Sigmoid colon (tissue), 7 donors: ENCODE measurements around the gene CSTPP1. TPM values are rescaled to one million over a fixed set of nuclear protein-coding genes. Genes with fewer than 3 reads are reported as not detected.

Experiments
- DNase-seq: peaks from one replicate; pipeline ENCODE4 v3.0.0-alpha.2; 2019
- H3K27ac ChIP-seq, 4 donors: fragments of 200-600 bp; sonication (generic); one replicate each; pipeline ENCODE4 v1.5.1; 2016 to 2019; ENCODE audit warnings: mild to moderate bottlenecking in 1 of 4
- H3K27me3 ChIP-seq, 3 donors: fragments of 200-600 bp; sonication (generic); one replicate each; pipeline ENCODE4 v1.5.1; 2019; ENCODE audit warnings: mild to moderate bottlenecking in 1 of 3
- H3K36me3 ChIP-seq, 4 donors: fragments of 200-600 bp; sonication (generic); one replicate each; pipeline ENCODE4 v1.5.1; 2016 to 2019
- H3K4me1 ChIP-seq, 4 donors: fragments of 200-600 bp; sonication (generic); one replicate each; pipeline ENCODE4 v1.5.1; 2017 to 2019
- H3K4me3 ChIP-seq, 4 donors: fragments of 200-600 bp; sonication (generic); one replicate each; pipeline ENCODE4 v1.5.1; 2017 to 2019; ENCODE audit warnings: mild to moderate bottlenecking in 2 of 4, moderate library complexity in 1 of 4
- H3K9me3 ChIP-seq, 4 donors: fragments of 200-600 bp in 3 of 4; sonication (generic) in 3 of 4; one replicate each; pipeline versions ENCODE4 v1.5.1 to v1.6.1; 2013 to 2019
- EP300 ChIP-seq, 4 donors: sonication (generic); formaldehyde crosslinking; IDR thresholded peaks; one replicate each; pipeline ENCODE4 v1.6.1; 2017; ENCODE audit warnings: antibody characterized with exemption in 4 of 4
- POLR2A ChIP-seq, 2 donors: fragments of 450-650 bp; IDR thresholded peaks; one replicate each; pipeline ENCODE4 v1.6.1; 2016; ENCODE audit warnings: antibody characterized with exemption in 2 of 2, mild to moderate bottlenecking in 2 of 2, moderate library complexity in 2 of 2
- POLR2AphosphoS5 ChIP-seq, 4 donors: sonication (generic); formaldehyde crosslinking; IDR thresholded peaks; one replicate each; pipeline ENCODE4 v1.6.1; 2017; ENCODE audit warnings: antibody characterized with exemption in 4 of 4
- WGBS, 2 donors: extraction: QIAGEN DNeasy Blood & Tissue Kit; methylation state at CpG; one replicate each; pipeline ENCODE4 v1.1.7; 2013; 5-methylcytosine and 5-hydroxymethylcytosine counted together
- intact Hi-C: fragments of 100-400 bp; cut with DNase I; formaldehyde crosslinking; loops from one replicate; pipeline ENCODE4 v1.15.1; 2023
- polyA plus RNA-seq, 3 donors: library from polyadenylated mRNA; stranded (reverse); fragments of 200-250 nt; gene quantifications; one replicate each; pipeline ENCODE4 v1.2.3, GENCODE V29; 2013
- total RNA-seq, 4 donors: library from RNA; depleted of rRNA; stranded (reverse); fragments of >200 nt; gene quantifications; one replicate each; pipeline ENCODE4 v1.1.0, GENCODE V29; 2016
- TF ChIP-seq, protein P1 (sequence below), 4 experiments: fragments of 450-650 bp in 3 of 4; fragments of 200-600 bp in 1 of 4; IDR thresholded peaks; one replicate each; pipeline ENCODE4 v1.5.1; 2016 to 2019; ENCODE audit warnings: antibody characterized with exemption in 4 of 4, mild to moderate bottlenecking in 3 of 4, moderate library complexity in 2 of 4
- donor health status: healthy with polysubstance abuse.
- donor health status: Bipolar disorder and iron deficiency.
- donor health status: healthy.

The CSTPP1 gene
- total and polyA plus RNA-seq, 7 donors = 12.9 to 29.4 (median 22.8) TPM

DNA sequence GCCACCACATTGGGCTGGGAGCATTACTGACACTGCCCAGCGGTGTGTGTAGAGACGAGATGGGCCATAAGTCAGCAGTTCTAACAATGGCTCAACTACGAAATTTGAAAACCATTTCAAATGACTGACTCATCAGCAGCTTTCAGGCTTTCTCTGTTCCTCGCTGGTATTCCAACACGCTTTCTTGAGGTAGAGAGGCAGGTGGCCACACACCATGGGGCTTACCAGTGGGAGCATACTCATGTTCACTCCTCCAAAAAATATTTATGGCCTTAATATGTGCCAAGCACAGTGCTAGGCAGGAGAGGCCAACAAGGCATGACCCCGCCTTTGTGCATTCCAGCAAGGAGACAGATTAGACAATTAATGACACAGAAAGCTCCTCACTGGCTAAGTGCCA is 219.8 kb downstream of the CSTPP1 start:
- no peak overlapping the region for H3K27ac ChIP-seq
- intact Hi-C loops = no loop called here
- no peaks in the 10 kb centered on the region for H3K9me3 ChIP-seq
- TF ChIP-seq, protein P1, sequence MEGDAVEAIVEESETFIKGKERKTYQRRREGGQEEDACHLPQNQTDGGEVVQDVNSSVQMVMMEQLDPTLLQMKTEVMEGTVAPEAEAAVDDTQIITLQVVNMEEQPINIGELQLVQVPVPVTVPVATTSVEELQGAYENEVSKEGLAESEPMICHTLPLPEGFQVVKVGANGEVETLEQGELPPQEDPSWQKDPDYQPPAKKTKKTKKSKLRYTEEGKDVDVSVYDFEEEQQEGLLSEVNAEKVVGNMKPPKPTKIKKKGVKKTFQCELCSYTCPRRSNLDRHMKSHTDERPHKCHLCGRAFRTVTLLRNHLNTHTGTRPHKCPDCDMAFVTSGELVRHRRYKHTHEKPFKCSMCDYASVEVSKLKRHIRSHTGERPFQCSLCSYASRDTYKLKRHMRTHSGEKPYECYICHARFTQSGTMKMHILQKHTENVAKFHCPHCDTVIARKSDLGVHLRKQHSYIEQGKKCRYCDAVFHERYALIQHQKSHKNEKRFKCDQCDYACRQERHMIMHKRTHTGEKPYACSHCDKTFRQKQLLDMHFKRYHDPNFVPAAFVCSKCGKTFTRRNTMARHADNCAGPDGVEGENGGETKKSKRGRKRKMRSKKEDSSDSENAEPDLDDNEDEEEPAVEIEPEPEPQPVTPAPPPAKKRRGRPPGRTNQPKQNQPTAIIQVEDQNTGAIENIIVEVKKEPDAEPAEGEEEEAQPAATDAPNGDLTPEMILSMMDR (IDR thresholded peaks at IDR 0.05) = no peak
- TF ChIP-seq POLR2A (IDR thresholded peaks at IDR 0.05) = no peak
- TF ChIP-seq EP300 (IDR thresholded peaks at IDR 0.05) = no peak
- no peak for TF ChIP-seq POLR2AphosphoS5 (IDR thresholded peaks at IDR 0.05)
- H3K4me1 ChIP-seq = peaks cover 0 to 20% (median 11%) of the 10 kb centered on the region in 4 donors
- no peak for DNase-seq
- H3K36me3 ChIP-seq = peaks cover 0 to 27% (median 1%) of the 10 kb centered on the region in 4 donors
- 91 to 92% methylated on average over 6 of the region's 6 CpGs for WGBS, 2 donors
- no peak overlapping the region for H3K4me3 ChIP-seq
- H3K27me3 ChIP-seq = no peaks in the 10 kb centered on the region

DNA sequence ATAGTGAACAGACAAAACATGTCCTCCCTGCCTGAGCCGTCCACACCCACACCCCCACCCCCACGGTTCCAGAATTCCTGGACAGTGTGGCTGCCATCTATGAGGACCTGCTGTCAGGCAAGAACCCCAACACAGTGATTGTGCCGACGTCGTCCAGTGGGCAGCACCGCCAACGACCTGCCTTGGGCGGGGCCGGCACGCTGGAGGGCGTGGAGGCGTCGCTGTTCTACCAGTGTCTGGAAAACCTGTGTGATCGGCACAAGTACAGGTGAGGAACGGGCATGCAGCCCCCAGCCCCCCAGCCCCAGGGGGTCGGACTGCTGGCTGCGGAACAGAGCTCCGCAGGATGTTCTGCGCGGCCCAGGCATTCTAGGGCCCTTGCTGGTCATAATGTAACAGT is 220.4 kb downstream of the CSTPP1 start:
- Histone ChIP-seq H3K36me3 (peaks cover 0 to 27% (median 1%) of the 10 kb centered on the region in 4 donors), H3K4me1 (peaks cover 0 to 21% (median 16%) of the 10 kb centered on the region in 4 donors), H3K4me3 (no peak overlapping the region), H3K9me3 (no peaks in the 10 kb centered on the region), H3K27ac (no peak overlapping the region), H3K27me3 (no peaks in the 10 kb centered on the region)
- TF ChIP-seq POLR2AphosphoS5 (IDR thresholded peaks at IDR 0.05) (no peak), POLR2A (IDR thresholded peaks at IDR 0.05) (no peak), EP300 (IDR thresholded peaks at IDR 0.05) (no peak)
- TF ChIP-seq, protein P1 (IDR thresholded peaks at IDR 0.05) = no peak
- 90 to 92% methylated on average over 20 of the region's 20 CpGs for WGBS, 2 donors
- no peak for DNase-seq
- intact Hi-C loops = no loop called here

DNA sequence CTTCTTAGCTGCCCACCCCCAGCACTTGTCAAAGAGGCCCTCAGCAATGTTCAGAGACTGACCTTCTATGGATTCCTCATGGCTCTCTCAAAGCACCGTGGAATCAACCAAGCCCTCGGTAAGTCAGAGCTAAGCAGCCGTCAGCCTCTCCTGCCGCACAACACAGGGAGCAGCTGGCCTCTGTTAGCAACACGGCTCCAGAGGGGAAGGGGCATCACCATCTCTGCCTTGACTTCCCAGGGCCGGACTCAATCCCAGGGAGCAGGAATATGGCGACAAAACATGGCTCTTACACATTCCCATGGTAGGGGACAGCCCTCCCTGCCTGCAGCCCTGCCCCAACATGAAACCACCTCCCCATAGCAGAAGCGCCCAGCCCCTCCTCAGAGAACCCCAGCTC is 221.2 kb downstream of the CSTPP1 start:
- WGBS, 2 donors = 90 to 91% methylated on average over 8 of the region's 8 CpGs
- TF ChIP-seq EP300 (IDR thresholded peaks at IDR 0.05) (no peak), POLR2AphosphoS5 (IDR thresholded peaks at IDR 0.05) (no peak), POLR2A (IDR thresholded peaks at IDR 0.05) (no peak)
- TF ChIP-seq, protein P1 (IDR thresholded peaks at IDR 0.05) = no peak
- peaks cover 0 to 33% (median 1%) of the 10 kb centered on the region in 4 donors for H3K36me3 ChIP-seq
- H3K4me3 ChIP-seq = no peak overlapping the region
- H3K27ac ChIP-seq = no peak overlapping the region
- DNase-seq = no peak
- peaks cover 0 to 23% (median 13%) of the 10 kb centered on the region in 4 donors for H3K4me1 ChIP-seq
- intact Hi-C loops = no loop called here
- no peaks in the 10 kb centered on the region for H3K9me3 ChIP-seq
- H3K27me3 ChIP-seq = no peaks in the 10 kb centered on the region

DNA sequence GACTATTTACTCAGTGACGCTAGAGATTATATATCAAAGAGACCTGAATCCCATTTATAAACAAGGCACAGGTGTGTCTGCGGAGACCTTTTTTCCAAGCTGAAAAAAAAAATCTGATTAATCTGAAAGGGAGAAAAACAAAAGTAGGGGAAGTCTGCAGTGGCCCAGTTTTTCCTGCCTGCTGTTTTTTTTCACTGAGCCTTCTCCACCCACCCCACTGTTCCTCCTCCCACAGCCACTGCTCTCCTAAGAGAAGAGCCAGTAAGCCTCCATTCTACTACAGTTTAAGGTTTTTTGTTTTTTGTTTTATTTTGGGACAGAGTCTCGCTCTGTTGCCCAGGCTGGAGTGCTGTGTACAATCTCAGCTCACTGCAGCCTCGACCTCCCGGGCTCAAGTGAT is 221.7 kb downstream of the CSTPP1 start:
- Histone ChIP-seq H3K27me3 (no peaks in the 10 kb centered on the region), H3K27ac (no peak overlapping the region), H3K4me1 (peaks cover 0 to 18% (median 10%) of the 10 kb centered on the region in 4 donors), H3K9me3 (no peaks in the 10 kb centered on the region), H3K36me3 (peaks cover 0 to 33% (median 1%) of the 10 kb centered on the region in 4 donors), H3K4me3 (no peak overlapping the region)
- TF ChIP-seq POLR2AphosphoS5 (IDR thresholded peaks at IDR 0.05) = no peak
- TF ChIP-seq, protein P1 (IDR thresholded peaks at IDR 0.05) = no peak
- no peak for TF ChIP-seq POLR2A (IDR thresholded peaks at IDR 0.05)
- TF ChIP-seq EP300 (IDR thresholded peaks at IDR 0.05) = no peak
- 74 to 78% methylated on average over 5 of the region's 5 CpGs for WGBS, 2 donors
- DNase-seq = no peak
- intact Hi-C loops = no loop called here

DNA sequence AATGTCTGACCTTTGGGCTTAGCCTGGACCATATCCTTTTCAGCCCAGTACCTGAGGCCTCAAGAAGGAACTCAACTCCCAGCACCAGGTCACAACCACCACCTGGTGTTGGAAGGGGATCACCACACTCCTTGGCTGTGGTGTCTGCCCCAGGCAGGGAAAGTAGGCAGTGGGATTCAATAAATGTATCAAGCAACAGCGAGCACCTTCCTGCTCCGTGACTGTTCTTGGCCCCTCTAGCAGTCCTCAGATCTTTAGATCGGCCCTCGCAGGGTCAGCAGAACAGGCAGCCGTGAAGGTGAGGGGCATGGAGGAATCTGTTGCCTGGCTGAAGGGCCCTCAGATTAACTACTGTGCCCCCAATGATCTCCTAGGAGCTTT is 224.2 kb downstream of the CSTPP1 start:
- DNase-seq = no peak
- no peaks in the 10 kb centered on the region for H3K9me3 ChIP-seq
- TF ChIP-seq, protein P1 (IDR thresholded peaks at IDR 0.05) = no peak
- no peak for TF ChIP-seq POLR2AphosphoS5 (IDR thresholded peaks at IDR 0.05)
- no peak for TF ChIP-seq POLR2A (IDR thresholded peaks at IDR 0.05)
- TF ChIP-seq EP300 (IDR thresholded peaks at IDR 0.05) = no peak
- H3K4me3 ChIP-seq = no peak overlapping the region
- WGBS, 2 donors = 90 to 92% methylated on average over 5 of the region's 5 CpGs
- H3K27me3 ChIP-seq = no peaks in the 10 kb centered on the region
- H3K36me3 ChIP-seq = peaks cover 14 to 54% (median 21%) of the 10 kb centered on the region in 4 donors
- peak overlapping the region in 1 of 4 donors; percentile 26 for H3K27ac ChIP-seq
- intact Hi-C loops = no loop called here
- H3K4me1 ChIP-seq = peaks cover 0 to 16% (median 8%) of the 10 kb centered on the region in 4 donors
